ENCODE data around the gene LYSMD3.

LYSMD3 gene

GRCh38 chr5:90563108-90563507 is 33.7 kb upstream of the LYSMD3 start:
- TF ChIP-seq CTCF (IDR thresholded peaks at IDR 0.05; ENCODE audit: low read depth, low read length), result no peak
- in situ Hi-C loops (cut with HindIII; ENCODE audit: low sequenced_read_pairs), result no loop called here
- DNase-seq (ENCODE audit: low read depth, low spot score), result no peak
- no peak overlapping the region for H3K4me3 ChIP-seq (ENCODE audit: low read depth, low read length)

GRCh38 chr5:90562341-90562740 is 33.0 kb upstream of the LYSMD3 start:
- in situ Hi-C loops (cut with HindIII; ENCODE audit: low sequenced_read_pairs), result no loop called here
- H3K4me3 ChIP-seq (ENCODE audit: low read depth, low read length), result no peak overlapping the region
- no peak for DNase-seq (ENCODE audit: low read depth, low spot score)
- TF ChIP-seq CTCF (IDR thresholded peaks at IDR 0.05; ENCODE audit: low read depth, low read length), result no peak

GRCh38 chr5:90561766-90562165 is 32.4 kb upstream of the LYSMD3 start:
- no peak for TF ChIP-seq CTCF (IDR thresholded peaks at IDR 0.05; ENCODE audit: low read depth, low read length)
- in situ Hi-C loops (cut with HindIII; ENCODE audit: low sequenced_read_pairs), result no loop called here
- no peak for DNase-seq (ENCODE audit: low read depth, low spot score)
- no peak overlapping the region for H3K4me3 ChIP-seq (ENCODE audit: low read depth, low read length)

GRCh38 chr5:90560771-90561170 is 31.4 kb upstream of the LYSMD3 start:
- TF ChIP-seq CTCF (IDR thresholded peaks at IDR 0.05; ENCODE audit: low read depth, low read length), result no peak
- in situ Hi-C loops (cut with HindIII; ENCODE audit: low sequenced_read_pairs), result no loop called here
- H3K4me3 ChIP-seq (ENCODE audit: low read depth, low read length), result no peak overlapping the region
- no peak for DNase-seq (ENCODE audit: low read depth, low spot score)

- no peak for TF ChIP-seq CTCF (IDR thresholded peaks at IDR 0.05; ENCODE audit: low read depth, low read length)
- DNase-seq (ENCODE audit: low read depth, low spot score), result peak; percentile 78
- H3K4me3 ChIP-seq (ENCODE audit: low read depth, low read length), result peak within 1 kb of the TSS; percentile 42
- in situ Hi-C loops (cut with HindIII; ENCODE audit: low sequenced_read_pairs), result no loop called here
These were observed 29.2 kb upstream of the LYSMD3 start, which contains the start of gene ADGRV1 for GRCh38 chr5:90558344-90559192. Gene ADGRV1, plus strand, starts transcription at chr5:90558797. Its CDS starts 99 bp downstream, at chr5:90558896.

- in situ Hi-C loops (cut with HindIII; ENCODE audit: low sequenced_read_pairs), result no loop called here
- peak overlapping the region; percentile 42 for H3K4me3 ChIP-seq (ENCODE audit: low read depth, low read length)
- no peak for TF ChIP-seq CTCF (IDR thresholded peaks at IDR 0.05; ENCODE audit: low read depth, low read length)
- no peak for DNase-seq (ENCODE audit: low read depth, low spot score)
These were observed 28.5 kb upstream of the LYSMD3 start for GRCh38 chr5:90557871-90558270.
